HG03095 (cell line): ENCODE results near the gene SPOCD1.

ENCODE experiments used
- ATAC-seq: cut with Tn5 transposase; IDR thresholded peaks from one replicate; pipeline ENCODE4 v1.9.1; 2021; ENCODE audit warnings: moderate library complexity; ENCODE audit not compliant: unreplicated experiment

The SPOCD1 gene

GRCh38 chr1:31742462-31743212, 73.2 kb downstream of the SPOCD1 start:
- ATAC-seq, result no peak
